CD4-positive, alpha-beta T cell treated with Interleukin-6 for 4 hours (primary cell): ENCODE data around the gene TNS2.

Source experiments
- DNase-seq: peaks from one replicate; pipeline ENCODE4 v3.0.0-alpha.2; 2020; ENCODE audit warnings: mixed read lengths

TNS2 gene

DNA sequence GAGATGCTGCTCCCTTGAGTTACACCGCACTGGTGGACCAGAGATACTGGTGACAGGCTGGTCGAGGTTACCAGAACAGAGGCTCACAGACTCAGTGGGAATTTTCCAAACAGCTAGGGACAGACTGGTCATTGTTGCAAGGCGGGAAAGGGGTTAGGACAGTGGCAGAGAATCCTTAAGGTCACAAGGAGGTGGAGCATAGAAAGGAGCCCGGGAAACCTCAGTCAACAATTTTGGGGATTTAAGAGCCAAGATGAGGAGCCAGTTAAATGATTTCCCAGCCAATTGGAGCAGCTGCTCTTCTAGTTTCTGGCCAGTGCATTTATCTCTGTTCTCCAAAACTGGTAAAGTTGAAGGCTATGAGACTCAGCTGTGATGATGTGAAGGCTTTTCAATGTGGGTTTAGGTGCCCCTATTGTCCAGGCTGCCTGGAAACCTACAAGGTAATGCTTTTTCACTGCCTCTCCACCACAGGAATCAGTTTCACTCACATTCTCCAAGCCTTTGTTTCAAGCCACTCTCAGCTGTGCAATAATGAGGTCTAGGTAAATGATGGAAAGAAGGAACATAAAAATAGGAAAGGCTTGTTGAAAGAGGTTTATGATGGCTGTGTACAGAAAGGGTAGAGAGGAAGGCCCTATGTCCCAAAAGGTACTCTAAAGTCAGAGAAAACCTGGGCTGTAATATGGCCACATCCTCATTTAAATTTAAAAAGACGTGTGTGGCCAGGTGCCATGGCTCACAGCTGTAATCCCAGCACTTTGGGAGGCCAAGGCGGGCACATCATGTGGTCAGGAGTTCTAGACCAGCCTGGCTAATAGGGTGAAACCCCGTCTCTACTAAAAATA is 7.0 kb upstream of the TNS2 start:
- DNase-seq: no peak

GRCh38 chr12:53044052-53044581 is 5.7 kb upstream of the TNS2 start:
- DNase-seq: no peak

DNA sequence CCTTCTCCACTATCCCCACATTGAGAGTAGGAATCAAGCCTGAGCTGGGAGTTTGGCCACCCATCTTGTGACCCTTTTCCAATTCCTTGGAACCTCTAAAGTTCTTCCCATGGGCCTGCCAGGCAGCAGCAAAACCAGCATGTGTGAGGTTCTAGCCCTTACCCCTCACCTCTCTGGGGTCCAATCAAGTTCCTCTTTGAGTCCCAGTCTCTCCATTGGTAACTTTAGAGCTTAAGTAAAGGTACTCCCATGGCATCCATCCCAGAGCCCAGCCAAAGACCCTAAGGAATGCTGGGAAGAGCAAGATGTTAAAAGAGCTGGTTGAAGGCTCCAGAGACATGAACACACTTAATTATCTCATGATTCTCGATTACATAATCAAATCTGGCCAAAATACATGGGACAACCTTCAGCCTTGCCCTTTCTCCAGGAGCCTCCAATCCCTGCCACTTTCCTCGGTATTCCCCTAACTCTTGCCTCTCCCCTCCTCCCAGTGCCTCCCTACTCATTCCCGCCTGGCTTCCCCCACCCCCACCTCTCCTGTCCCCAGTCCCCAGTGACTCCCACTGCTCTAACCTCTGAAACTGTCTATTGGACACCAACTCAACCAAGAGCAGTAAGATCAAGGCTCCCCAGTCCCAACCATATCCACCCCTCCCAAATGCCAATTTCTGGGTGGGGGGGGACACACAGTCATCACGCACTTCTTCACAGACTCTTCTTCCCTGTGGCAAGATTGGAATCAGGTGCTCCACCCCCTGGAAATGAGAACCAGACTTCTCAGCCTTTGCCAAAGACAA is 4.8 kb upstream of the TNS2 start:
- DNase-seq: no peak

GRCh38 chr12:53045696-53046045 is 4.2 kb upstream of the TNS2 start:
- DNase-seq: no peak

DNA sequence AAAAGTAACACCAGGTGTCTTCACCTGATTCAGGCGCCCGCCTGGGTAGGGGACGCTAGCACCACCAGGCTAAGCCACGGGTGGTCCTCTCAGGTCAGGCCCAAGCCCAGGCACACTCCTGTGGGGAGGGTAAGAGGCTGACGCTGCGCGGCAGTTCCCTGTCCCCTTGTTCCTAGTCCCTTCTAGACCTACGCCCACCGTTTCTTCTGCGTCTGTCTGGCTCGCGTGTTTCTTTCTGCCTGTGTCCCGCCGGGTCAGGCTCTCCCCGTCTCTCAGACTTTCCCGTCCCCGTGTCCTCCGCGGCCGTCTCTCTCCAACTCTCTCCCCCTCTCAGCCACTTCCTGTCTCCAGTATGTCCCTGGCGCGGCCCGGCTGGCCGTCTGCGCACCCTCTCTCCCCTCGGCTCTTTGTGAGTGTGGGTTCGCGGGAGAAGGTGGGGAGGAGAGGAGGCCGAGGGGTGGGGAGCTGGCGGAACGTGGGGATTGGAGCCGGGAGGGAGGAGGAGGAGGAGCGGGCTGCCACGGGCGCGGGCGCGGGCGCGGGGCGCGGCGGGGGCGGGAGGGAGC is 3.1 kb upstream of the TNS2 start:
- no peak for DNase-seq

GRCh38 chr12:53047221-53048032 is 2.4 kb upstream of the TNS2 start:
- peak; percentile 77 for DNase-seq

DNA sequence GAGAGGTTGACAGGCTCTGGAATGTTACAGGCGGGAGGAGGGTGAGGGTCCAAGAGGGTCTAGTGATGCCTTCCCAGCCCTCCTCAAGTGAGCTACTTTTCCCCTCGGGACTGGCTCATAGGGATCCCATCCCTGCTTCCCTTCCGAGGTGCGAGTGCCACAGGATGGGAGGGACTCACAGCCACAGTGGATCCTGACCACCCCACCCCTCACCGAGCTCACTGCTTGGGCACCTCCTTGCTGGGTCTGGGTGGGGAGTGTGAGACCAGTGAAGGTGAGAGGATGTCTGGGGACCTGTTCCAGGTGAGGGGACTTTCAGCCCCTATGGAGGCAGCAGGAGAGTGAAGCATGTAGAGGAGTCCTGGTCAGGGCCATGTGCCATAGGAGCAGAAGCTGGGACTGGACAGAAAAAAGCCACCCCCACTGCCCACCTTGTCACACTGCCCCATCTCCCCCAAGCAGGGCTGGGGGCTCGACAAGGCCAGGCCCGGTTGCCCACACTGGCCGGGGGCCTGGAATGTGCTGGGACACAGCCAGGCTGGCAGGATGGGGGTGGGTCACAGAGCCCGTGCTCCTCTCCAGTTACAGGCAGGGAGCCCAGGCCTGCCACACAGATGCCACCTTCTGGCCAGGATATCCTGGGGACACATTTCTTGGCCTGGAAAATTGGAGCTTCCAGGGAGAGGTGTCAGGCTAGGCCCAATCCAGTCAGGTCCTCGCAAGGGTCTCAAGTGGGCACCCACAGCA is 1.7 kb upstream of the TNS2 start:
- no peak for DNase-seq

DNA sequence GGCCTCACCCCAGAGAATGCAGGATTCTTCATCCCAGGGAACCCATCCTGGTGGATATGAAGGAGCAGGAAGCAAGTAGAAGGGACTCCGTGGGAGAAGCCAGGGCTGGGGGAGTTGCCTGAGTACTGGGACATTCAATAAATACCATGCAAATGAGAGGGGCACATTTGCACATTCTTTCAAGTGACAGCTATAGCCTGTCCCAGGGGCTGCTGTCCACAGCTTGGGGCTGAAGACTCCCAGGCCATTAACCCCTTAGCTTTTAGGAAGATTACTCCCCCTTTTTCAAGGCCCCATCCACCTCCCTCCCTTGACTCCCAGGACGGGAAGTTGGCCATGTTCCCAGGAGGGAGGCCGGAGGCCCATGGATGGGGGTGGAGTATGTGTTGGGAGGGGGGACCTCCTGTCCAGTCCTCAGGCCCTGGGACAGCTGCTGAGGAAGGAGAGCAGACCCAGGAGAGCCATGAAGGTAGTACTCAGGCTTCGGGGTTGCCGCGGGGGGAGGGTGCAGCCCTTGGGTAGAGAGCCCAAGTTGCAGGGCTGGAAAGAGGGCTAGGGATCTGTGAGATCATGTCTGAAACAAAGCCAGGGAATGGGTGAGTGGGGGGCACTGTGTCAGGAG is 974 bp upstream of the TNS2 start:
- no peak for DNase-seq

- DNase-seq: no peak
Observed at GRCh38 chr12:53050426-53051057, 677 bp downstream of the TNS2 start.

DNA sequence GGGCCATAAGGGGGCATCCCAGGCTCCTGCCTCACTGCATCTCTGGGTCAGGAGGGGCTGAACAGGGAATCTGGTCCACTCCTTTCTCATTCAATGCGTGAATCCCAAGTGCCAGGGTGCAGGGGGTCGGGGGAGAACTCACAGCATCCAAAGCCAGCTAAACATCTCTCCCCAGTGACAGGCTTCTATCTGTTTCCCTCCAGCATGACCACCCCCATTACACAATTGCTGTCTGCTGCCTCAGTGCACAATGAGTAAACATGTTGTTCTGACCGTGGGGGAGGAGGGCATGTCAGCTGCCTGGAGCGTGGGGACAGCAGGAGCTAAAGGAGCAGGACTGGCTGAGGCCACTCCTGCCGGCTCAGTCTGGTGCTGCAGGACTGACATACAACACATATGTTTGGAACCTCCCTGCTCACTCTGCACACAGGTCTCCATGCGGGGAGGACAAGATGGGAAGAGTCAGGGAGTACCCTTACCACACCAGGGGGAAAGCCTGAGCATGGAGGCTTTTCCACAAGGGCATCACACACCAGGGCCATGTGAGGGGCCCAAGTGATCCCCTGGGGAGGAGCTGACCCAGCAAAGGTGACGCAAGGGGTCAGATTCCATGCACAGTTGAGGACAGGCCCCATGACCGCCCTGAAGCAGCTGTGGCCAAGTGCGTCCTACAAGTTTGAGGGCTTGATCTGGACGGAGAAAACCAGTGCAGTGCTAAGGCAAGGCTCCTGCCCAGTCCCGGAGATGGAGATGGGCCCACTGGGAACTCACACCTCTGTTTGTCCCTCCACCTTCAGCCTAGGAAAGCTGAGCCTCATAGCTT is 1.4 kb downstream of the TNS2 start:
- no peak for DNase-seq

DNA sequence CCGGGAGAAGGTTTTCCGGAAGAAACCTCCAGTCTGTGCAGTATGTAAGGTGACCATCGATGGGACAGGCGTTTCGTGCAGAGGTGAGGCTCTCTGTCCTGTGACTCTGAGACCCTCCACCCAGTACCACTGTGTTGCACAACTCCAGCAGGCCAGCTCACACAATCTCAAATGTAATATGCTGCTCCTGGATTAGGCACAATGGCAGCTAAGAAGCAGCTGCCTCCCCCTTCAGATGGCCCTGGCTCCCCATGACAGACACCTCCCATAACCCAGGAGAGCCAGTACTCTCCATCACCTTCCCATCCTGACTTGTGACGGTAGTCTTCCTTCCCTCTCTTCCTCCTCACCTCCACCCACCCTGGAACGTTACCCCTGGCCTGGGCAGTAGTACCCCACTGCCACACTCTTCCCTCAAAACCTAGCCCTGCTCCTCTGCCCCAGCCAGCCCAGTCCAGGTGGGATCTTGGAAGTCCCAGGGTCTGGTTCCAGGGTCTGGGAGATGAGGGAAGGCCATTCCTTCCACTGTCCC is 2.1 kb downstream of the TNS2 start:
- DNase-seq: no peak

DNA sequence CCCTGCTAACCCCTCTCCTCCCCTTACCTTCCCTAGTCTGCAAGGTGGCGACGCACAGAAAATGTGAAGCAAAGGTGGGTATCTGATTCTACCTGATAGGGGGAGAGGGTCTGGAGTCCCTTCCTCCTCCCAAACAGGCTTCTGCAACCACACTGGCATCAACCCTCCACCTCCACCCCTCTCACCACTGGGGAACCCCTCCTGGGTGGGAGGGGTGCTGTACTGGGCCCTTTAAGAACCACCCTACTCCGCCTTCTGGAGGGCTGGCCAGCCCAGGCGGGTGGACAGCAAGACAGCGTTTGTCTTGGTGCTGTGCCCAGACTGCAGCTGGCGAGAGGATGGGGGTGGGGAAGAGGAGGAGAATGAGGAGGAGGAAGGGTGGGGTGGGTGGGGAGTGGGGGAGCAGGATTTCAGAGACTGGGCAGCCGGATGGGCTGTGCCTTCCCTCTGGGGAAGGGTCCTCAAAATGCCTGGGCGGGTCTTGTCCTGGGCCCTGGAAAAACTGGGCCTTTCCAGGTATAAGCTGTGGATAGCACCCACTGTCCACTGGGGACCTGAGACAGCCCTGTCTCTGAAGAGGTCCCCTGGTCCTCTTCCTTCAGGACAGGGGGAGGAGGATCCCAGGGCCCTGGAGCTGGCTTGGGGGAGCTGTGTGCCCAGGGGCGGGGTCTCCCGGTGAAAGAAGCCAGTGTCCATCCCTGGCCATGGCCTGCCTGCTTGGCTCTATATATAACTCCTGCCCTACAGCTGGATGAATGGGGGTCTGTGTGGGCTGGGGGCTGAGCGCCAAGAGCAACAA is 2.8 kb downstream of the TNS2 start:
- no peak for DNase-seq

DNA sequence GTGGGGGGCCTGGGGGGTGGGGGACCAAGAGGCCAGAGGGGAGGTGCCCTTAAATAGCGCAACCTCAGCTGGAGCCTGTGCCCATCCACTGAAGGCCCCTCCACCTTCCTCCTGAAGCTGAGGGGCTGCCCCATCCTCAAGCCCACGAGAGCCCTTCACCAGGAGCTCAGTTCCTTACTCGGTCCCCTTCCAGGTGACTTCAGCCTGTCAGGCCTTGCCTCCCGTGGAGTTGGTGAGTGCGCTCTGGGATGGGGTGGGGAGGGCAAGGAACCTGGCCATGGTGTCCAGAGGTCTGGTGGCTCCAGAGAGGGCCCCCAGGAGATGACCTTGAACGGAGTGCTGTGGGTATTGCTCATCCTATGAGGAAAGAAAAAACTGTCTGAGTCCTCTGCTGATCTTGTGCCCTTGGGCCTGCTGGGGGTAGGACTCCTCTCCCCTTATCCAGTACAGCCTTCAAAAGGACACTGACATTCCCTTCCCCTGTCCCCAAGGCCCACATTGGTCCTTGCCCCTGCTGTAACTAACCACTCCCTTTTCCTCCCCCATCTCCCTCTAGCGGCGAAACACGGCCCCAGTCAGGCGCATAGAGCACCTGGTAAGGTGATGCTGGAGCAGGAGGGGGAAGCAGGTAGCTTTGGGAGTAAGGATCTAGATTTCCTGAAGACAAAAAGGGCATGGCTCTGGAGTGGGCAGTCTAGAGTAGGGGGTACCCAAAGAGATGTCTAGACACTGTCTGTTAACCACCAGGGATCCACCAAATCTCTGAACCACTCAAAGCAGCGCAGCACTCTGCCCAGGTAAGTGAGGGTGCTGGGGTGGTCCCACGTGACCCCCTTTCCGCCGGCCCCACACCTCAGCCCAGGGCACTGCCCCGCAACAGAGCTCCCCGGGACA is 3.6 kb downstream of the TNS2 start:
- peak; percentile 73 for DNase-seq

- peak; percentile 96 for DNase-seq
Observed at GRCh38 chr12:53054112-53054878, 4.4 kb downstream of the TNS2 start.

DNA sequence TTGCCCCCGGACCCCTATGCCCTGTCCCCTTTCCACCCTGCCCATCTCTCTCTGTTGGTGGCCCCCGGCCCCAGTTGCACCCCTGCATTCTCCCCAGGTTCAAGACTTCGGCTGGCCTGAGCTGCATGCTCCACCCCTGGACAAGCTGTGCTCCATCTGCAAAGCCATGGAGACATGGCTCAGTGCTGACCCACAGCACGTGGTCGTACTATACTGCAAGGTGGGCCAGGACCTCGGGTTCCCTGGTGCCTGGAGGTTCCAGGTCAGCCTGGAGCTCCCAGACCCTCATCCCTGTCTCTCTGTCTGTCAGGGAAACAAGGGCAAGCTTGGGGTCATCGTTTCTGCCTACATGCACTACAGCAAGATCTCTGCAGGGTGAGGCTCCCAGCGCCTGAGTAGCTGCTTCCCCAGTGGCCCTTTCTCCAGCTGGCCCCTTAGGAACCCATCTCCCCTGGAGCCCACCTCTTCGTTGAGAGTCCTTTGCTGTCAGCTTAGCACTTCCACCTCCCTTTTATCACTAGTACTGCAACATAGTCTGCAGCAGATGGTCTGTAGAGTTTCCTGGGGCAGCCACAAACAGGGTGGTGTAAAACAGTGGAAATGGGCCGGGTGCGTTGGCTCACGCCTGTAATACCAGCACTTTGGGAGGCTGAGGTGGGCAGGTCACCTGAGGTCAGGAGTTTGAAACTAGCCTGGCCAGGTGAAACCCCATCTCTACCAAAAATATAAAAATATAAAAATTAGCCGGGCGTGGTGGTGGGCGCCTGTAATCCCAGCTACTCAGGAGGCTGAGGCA is 5.8 kb downstream of the TNS2 start:
- no peak for DNase-seq

- no peak for DNase-seq
Observed at GRCh38 chr12:53056296-53056695, 6.4 kb downstream of the TNS2 start.
